Stromal cell of bone marrow (primary cell): Measurements from ENCODE around the gene TNFAIP8L1.

Experiments used
- DNase-seq: peaks from one replicate; pipeline ENCODE4 v3.0.0-alpha.2; 2012; ENCODE audit warnings: low read depth

Gene TNFAIP8L1

GRCh38 chr19:4613254-4613751, 26.0 kb upstream of the TNFAIP8L1 start:
- no peak for DNase-seq

- DNase-seq, result no peak
These were observed 21.3 kb upstream of the TNFAIP8L1 start for GRCh38 chr19:4618019-4618418.

GRCh38 chr19:4619668-4620294, 19.5 kb upstream of the TNFAIP8L1 start:
- DNase-seq, result no peak

- no peak for DNase-seq
These were observed 18.6 kb upstream of the TNFAIP8L1 start for GRCh38 chr19:4620675-4621074.

GRCh38 chr19:4622695-4623421, 16.5 kb upstream of the TNFAIP8L1 start:
- no peak for DNase-seq

GRCh38 chr19:4624301-4624700, 15.0 kb upstream of the TNFAIP8L1 start:
- DNase-seq, result no peak

GRCh38 chr19:4624733-4625362, 14.5 kb upstream of the TNFAIP8L1 start:
- DNase-seq, result no peak

- peak; percentile 33 for DNase-seq
These were observed 6.0 kb upstream of the TNFAIP8L1 start for GRCh38 chr19:4633140-4633967.

GRCh38 chr19:4635754-4636116, 3.6 kb upstream of the TNFAIP8L1 start:
- DNase-seq, result no peak

GRCh38 chr19:4636151-4636717, 3.1 kb upstream of the TNFAIP8L1 start:
- DNase-seq, result peak; percentile 18

- no peak for DNase-seq
These were observed 2.6 kb upstream of the TNFAIP8L1 start for GRCh38 chr19:4636761-4637160.

- DNase-seq, result no peak
These were observed 999 bp upstream of the TNFAIP8L1 start for GRCh38 chr19:4638317-4638716.

- DNase-seq, result no peak
These were observed 373 bp downstream of the TNFAIP8L1 start for GRCh38 chr19:4639531-4640246.

GRCh38 chr19:4640247-4641000, 1.1 kb downstream of the TNFAIP8L1 start:
- DNase-seq, result no peak

GRCh38 chr19:4641132-4641531, 1.8 kb downstream of the TNFAIP8L1 start:
- DNase-seq, result no peak

GRCh38 chr19:4642625-4643024, 3.3 kb downstream of the TNFAIP8L1 start:
- DNase-seq, result no peak

GRCh38 chr19:4645718-4646117, 6.4 kb downstream of the TNFAIP8L1 start:
- no peak for DNase-seq

GRCh38 chr19:4647676-4648644, 8.6 kb downstream of the TNFAIP8L1 start:
- peak; percentile 18 for DNase-seq

GRCh38 chr19:4649392-4650047, 10.2 kb downstream of the TNFAIP8L1 start:
- DNase-seq, result no peak
